Measurements from ENCODE around the gene AIPL1.

Gene AIPL1

DNA sequence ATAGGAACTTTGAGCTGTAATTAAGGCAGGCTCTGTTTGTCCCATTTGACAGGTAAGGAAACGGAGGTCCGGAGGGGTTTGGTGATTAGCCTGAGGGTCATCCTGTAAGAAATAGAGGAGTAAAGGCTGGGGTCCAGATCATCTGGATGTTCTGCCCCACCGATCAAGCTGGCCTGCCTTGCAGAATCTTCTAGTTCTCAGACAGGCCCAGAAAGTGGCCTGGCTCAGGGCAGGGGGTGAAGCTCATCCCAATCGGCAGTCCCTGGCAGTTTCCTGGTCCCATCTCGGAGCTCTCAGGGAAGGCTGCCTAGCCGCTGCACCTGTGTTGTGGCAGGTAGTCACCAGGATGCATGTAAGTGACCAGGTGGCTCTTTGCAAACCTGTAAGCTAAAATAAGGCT lies 13.6 kb upstream of the AIPL1 start:
- DNase-seq: no peak

DNA sequence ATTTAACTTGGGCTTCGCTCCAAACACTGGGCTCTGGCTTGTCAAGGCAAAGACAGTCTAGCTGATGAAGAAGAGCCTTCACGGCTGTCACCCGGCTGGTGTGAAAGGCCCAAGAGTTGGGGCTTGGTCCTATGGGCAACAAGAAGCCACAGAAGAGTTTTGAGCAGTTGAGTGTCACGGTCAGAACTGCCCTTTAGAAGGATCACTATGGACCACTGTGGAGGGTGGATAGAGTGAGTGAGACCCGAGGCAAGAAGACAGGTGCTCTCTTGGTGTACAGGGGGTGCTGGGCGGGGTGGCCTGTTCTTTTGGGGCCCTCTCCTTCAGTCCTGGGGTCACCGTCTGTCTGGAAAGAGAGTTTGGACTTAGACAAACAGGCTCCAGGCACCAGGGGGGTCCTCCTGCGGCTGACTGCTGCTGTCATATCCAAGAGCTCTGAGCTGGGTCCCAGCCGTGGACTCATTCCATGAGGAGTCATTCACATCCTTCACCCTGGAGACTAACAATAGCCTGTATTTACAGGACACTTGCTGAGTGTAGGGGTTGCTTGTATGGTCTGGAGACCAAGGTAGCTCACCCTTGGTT lies 11.7 kb upstream of the AIPL1 start:
- DNase-seq: no peak

DNA sequence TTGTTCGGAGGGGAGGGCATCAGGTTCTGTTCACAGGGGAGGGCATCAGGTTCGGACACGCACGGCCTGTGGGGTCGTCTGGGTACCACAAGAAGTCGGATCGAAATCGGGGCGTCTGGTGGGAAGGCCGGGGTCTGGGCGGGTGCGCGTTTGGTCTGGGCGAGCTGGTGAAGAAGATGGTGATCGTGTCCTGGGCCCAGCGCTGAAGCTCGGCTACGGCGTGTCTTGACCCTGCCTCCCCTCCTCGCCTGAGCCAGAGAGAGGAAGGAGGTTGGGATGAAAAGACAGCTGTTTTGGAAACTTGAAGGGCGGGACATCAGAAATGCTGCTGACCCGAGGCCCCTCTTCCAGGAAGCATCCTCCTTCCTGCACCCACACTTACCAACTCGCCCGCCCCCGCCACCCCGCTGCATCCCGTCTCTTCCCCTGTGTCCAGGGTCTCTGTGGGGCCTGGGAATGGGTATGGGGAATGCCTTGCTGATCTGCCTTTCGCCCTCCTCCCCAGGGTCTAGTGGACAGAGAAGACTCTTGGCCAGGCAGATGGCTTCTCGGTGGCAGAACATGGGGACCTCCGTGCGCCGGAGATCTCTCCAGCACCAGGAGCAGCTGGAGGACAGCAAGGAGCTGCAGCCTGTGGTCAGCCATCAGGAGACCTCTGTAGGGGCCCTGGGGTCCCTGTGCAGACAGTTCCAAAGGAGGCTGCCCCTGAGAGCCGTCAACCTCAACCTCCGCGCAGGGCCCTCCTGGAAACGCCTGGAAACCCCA lies 9.8 kb upstream of the AIPL1 start:
- no peak for DNase-seq

DNA sequence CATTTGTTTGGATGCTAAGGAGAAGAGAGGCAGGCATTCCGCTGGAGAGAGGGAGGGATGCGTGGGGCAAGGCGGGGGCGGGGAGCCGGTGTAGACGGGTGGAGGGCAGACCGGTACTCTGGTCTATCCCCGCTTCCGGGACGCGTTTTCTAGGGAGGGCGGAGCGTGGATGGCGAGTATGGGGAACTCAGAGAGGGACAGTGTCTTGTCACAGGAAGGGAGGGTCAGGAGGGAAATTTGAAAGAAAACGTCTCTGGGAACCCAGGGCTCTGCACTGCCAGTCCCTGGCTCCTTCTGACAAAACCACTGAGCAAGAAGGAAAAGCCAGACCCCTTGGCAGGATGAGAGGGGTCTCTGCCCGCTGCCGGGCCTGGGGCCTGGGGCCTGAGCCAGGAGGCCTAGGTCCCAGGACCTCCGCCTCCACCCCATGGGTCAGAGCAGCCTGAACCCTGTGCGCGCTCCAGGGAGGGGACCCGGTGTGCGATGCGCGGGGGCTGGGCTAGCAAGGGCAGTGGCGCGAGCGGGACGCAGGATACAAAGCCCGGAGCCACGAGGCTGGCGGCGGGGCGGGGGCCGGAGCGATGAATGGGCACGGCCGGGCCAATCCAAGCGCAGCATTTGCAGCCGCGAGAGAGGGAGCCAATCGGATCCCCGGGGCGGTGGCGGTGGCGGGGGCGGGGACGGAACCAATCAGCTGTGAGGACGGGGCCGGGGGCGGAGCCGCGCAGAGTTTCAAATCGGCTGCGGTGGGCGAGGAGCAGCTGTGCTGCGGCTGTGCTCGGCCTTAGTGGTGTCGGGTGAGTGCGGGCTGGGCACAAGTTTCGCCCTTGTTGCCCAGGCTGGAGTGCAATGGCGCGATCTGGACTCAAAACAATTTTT lies 9.0 kb upstream of the AIPL1 start, which contains the start of gene PIMREG:
Gene PIMREG, plus strand, starts transcription at position 764 of the 879 bp plus-strand sequence. CDS start 656 bp downstream, outside the sequence.
- DNase-seq: peak; percentile 92

DNA sequence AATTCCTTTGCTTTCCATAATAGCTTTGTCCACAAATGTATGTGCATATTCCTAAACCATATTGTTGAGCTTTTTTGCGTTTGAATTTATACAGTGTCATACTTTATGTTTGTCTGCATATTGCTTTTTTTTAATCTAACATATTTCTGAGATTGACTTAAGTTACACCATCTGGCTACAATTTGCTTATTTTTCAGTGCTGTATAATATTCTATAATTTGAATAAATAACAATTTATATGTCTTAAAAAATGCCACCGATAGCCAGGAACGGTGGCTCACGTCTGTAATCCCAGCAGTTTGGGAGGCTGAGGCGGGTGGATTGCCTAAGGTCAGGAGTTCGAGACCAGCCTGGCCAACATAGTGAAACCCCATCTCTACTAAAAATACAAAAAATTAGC lies 7.9 kb upstream of the AIPL1 start:
- no peak for DNase-seq

DNA sequence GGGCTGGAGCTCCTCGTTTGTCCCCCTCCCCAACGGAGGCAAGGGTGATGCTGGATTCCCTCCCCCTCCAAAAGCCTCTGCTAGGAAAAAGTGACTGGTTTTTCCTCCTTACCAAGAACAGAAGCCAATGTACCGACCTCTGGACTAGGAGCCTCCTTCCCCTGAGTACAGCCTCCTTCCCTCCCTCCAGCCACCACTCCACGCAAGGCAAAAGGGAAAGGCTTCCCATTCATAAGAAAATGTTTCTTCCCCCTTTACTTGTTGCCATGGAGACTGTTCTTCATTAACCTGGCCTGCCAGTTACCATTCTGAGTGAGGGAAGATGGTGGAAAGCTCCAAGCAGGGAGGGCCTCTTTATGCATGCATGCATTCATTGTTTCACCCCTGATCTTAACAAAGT lies 5.0 kb upstream of the AIPL1 start:
- no peak for DNase-seq

DNA sequence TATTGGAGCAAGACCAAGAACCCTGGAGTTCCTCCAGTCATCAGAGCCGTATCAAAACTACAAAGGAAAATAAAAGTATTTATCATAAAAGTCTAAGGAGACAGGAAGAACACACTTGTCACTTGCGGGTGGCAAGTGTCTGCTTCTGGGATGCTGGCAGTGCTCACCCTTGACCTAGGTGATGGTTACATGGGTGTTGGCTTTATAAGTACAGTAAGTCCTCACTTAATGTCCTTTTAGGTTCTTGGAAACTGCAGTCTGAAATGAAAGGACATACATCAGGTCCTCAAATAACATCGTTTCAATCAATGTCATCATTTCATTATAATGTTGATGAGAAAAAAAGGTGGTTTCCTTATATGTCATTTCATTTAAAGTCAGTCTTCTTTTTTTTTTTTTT lies 3.0 kb upstream of the AIPL1 start:
- DNase-seq: no peak

DNA sequence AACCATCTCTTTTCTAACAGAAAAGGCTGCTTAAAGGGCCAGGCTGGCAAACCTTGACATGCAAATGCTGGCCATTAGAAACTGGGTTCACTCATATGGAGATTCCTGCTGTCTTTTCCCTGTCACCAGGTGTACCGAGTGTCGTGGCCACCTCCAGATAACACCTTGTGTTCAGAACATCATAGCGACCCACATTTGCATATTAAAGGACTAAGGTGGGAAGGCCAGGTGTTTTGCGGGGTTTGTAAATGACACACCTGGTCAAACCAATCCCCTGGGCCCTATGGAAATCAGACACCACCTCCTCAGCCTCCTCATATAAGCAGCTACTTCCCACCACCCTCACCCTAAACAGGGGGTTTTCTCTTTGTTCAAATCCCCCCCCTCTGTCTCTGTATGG lies 2.5 kb upstream of the AIPL1 start:
- DNase-seq: no peak

DNA sequence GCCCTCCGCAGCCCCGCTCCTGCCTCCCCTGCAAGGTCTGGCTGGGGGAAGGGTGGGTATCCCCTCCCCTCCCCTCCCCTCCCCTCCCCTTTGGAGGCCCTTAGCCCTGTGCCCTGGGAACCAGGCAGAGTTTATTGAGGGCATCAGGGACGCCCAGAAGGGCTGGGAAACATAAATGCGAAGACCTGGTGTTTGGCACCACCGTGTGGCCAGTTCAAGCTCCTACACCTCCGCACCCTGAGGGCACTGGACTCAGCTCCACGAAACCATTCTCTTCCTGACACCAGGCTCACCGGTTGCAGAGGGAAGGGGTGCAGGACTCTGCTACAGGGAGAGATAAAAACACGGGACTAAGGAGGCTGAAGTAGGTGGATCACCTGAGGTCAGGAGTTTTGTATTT lies 1.0 kb upstream of the AIPL1 start:
- peak; percentile 65 for DNase-seq

DNA sequence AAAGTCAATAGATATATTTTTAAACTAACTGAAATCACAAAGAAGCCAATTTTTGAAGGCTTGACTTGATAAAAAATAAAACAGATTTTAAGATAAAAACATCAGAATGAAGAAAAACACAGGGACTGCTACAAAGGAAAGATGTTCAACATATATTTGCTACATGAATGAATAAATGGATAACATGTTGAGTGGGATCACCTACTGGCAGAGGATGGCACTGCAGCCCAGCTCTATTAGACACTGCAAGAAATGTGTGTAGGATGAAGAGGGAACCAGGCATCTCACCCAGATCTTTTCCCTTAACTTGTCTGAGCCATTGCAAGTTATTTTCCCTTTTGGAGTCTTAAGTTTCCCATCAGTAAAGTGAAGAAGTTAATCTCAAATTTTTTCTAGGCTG lies 4.2 kb downstream of the AIPL1 start:
- DNase-seq: no peak

DNA sequence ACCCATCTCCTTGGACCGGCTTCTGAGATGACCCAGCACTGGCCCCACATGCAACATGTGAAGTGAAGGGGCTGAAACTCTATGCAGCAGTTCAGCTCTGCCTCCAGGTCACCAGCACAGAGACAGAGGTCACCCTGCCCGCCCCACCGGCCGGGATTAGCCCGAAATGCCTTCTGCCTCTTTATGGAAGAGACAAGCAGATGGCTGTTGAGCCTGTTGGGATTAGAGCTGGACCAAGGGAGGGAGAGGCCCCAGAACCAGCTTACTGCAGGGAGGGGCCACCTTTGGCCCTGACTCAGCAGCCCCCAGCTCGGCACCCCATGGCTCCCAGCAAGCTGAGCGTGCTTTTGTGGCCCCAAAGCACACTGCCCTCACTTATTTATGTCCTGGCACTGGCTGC lies 5.7 kb downstream of the AIPL1 start:
- DNase-seq: no peak

DNA sequence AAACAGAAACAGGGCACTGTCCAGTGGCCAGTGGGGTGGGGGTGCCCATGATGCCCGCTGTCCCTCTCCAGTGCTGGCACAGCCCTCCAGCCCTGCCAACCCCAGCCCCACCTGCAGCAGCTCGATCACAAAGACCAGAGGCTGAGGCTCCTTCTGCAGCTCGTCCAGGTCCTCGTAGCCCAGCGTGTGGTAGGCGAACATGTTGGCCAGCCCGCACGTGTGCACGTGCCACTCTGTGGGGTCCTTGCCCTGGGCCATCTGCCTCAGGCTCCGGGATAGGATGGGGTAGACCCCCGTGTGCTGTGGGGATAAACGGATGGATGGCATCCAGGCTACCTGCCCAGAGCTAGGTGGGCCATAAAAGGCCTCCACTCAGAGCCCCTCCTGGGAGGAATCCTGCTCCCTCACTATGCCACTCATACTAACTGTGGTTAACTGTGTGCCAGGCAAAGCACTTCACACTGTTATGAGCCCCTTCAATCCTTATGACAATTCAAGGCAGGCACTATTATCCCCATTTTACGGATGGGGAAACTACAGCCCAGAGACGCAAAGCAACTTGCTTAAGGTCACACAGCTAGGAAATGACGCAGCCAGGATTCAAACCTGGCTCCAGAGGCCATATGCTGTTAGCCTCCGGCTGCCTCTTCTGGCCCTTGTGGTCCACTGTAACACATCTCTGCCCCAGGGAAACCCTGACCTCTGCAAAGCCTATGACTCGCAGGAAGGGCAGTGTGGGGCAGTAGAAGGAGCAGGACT lies 6.5 kb downstream of the AIPL1 start:
- no peak for DNase-seq

DNA sequence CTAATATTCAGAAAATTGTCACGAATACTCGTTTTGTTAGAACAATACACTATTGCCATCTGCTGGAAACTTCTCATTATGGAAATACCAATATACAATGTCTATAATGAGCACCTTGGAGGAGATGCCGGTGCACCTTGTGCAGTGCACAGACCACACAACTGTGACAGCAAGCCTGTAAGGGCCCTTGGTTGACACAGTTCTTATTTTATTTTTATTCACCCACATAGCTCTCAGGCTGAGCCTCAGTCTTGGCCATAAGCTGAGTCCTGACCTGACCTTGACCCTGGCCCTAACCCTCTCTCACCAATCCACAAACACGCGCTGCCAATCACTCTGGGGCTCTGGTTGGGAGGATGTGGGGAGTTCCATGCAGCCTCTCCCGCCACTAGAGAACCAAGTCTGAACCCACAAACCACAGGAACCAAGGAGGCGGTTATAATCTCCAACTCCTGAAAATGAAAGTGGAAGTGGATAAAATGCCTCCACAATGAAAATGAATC lies 7.6 kb downstream of the AIPL1 start:
- DNase-seq: peak; percentile 42

DNA sequence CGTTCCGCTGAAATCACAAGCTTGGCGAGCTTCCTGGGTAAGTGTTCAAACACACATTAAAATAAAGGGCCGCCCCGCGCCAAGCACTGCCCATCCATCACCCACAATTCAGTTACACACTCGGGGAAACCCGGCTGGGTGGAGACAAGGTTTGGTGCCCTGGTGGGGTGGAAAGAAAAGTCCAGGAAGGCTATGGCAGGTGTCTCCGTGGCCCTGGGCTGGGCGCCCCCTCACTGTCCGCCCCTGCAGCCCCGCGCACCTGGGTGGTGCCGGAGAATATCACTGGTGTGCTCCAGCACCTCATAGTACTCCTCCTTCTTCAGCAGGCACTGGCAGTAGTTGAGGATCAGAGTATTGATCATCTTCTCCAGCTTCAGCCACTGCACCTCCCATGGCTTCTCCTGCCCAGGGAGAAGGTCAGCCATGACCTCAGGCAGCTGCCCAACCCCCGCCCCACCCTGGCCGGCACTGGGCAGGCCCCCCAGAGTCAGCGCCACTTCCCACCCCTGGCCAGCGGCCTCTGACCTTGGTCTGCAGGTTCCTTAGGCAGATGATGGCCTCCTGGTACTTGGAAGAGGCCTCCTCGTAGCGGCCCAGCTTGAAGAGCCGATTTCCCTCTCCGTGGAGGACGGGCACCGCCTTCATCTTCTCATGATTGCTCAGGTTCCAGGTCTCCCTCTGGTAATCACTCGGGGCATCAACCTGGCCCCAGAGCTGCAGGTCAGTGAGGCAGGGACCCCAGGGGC lies 8.4 kb downstream of the AIPL1 start:
- no peak for DNase-seq

DNA sequence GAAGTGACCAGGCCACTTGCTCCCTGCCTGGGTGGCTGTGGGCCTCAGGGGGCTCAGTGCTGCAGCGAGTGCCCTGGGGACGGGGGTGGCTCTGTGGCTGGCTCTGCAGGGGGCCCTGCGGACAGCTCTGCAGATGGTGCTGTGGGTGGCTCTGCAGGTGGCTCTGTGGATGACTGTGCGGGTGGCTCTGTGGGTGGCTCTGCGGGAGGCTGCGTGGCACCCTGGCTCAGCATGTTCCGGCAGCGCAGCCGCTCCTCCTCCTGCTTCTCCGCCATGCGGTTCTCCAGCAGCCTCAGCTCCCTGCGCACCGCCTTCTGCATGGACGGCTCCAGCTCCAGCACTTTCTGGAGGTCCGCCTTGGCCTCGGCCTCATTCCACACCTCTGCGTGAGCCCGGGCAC lies 9.5 kb downstream of the AIPL1 start:
- no peak for DNase-seq

DNA sequence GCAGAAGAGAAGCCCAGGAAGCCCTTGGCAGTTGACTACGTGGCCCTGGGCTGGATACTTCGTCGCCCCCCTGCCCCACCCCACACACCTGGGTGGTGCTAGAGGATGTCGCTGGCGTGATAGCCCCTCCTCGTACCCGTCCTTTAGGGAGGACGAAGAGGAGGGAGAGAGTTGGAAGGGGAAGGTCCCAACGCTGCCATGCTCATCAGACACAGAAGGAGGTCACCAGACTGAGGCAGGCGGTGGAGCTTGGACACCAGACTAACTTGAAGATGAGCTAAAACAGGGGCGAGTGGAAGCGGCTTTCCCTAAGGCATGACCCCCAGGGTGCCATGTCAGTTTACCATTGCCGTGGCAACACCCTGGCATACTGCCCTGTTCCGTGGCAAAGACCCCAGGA lies 11.0 kb downstream of the AIPL1 start:
- DNase-seq: no peak

DNA sequence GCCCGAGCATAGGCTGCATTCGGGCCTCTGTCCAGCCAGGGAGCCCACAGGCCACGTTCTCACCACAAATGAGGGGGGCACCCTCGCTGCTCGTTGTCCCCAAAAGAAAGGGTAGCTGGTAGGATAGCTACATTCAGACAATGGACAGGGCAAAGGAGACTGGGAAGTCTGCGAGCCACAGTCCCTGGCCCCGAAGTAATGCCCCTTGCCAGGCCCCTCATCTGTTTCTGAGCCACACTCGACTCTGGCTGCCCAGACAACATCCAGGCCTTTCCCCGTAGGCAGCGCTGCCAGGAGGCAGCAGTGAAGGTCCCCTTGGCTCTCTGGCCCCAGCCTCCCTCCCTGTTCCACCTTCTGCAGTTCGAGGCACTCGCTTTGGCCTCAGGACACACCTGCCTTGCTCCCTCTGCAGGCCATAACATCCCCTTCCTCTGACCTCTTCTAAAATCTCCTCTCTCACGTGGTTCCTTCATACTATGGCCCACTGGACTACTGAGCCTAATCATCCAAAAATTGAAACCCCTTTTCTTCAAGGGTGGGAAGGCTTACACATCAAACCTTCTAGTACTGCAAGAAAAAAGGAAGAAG lies 12.2 kb downstream of the AIPL1 start:
- DNase-seq: no peak

DNA sequence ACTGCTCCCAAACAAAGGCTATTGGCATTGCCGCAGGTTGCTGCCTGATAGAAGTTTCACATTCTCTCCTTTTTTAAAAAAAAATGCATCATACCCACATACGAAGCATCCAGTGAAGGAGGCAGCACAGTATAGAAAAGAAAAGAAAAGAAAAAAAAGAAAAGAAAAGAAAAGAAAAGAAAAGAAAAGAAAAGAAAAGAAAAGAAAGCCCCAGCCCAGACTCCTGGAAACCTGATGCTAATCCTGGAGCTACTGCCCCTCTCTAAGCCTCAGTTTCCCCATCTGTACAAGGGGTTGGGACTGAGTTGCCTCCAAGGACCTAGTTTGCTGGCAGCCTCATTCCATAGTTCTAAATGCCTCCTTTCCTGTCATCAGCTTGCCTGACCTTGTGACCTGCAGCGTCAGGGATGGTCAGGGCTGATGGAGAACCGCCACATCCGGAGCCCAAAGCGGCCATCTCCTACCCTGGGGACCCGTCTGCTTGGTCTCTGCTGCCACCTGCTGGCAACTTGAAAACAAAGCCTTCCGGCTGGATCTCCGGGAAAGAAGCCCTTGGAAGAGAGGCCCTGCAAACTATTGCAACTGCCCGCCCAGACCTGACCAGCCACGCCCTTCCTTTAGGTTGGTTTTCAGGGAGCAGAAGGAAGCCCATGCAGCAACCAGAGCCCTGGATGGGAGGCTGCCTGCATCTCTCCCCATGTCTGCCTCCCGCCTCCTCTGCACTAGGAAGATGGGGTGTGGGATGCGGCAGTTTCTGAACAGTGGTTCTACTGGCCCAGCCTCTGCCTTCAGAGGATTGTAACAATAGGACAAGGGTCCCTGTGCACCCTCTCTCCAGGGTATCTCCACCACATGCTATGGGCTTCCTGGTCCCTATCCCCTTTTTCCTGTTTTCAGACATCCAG lies 13.0 kb downstream of the AIPL1 start:
- DNase-seq: peak; percentile 84

DNA sequence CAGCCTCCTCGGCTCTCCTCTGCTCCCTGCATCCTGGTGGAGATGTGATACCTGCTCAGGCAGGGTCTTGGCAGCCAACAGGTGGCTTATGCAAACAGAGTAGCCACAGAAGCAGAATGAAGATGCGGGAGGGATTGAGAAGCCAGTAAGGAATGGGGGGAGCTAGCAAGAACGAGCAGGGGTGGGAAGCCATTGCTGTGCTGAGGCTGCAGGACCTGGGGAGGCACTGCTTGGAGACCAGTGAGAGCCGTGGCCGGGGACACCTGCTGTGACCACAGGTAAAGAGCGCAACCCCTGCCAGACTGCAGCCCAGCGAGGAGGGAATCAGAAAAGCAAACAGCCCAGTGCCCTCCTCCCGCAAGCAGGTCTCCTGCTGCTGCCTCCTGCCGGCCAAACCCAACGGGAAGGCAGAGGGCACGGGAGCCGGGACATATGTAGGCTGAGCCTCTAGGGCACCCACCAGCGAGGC lies 14.7 kb downstream of the AIPL1 start:
- DNase-seq: no peak

DNA sequence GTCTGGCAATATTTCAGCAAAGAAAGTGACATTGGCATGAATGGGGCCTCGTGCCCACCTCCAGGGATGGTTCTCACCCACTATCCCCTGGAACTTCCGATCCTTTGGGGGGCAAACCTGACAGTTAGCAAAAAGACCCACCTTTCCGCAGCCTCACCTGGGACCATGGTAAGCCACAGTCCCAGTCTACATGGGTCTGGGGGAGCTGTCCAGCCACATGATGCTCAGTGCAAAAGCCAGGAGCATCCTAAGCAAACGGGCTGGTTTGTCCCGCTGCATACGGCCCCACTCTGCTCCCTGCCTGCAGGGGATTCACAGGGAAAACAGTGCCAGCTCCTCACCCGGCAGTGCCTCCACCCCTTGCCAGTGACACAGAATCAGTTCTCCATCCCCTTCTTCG lies 19.3 kb downstream of the AIPL1 start:
- DNase-seq: no peak
